BE2C (cell line): ENCODE results near the gene SRGAP1.

Source experiments
- DNase-seq: peaks from one replicate; pipeline ENCODE4 v3.0.0-alpha.2; 2020
- H3K27me3 ChIP-seq: fragments of 250-450 bp; sonication (Bioruptor Pico); 2 replicates; pipeline ENCODE4 v1.5.1; 2020; ENCODE audit warnings: mild to moderate bottlenecking
- H3K36me3 ChIP-seq: fragments of 250-450 bp; sonication (Bioruptor Pico); 2 replicates; pipeline ENCODE4 v1.5.1; 2020; ENCODE audit warnings: mild to moderate bottlenecking
- H3K4me1 ChIP-seq: fragments of 250-450 bp; sonication (Bioruptor Pico); 2 replicates; pipeline ENCODE4 v1.5.1; 2020
- H3K4me3 ChIP-seq: 2 replicates; pipeline ENCODE4 v1.5.1; 2011; ENCODE audit warnings: low read depth, low read length
- H3K9me3 ChIP-seq: fragments of 250-450 bp; sonication (Bioruptor Pico); 2 replicates; pipeline ENCODE4 v1.5.1; 2020
- TF ChIP-seq, protein P1 (sequence below): IDR thresholded peaks from 2 replicates; pipeline ENCODE4 v1.5.1; 2012; ENCODE audit warnings: mild to moderate bottlenecking, low read depth, low read length

Gene SRGAP1

DNA sequence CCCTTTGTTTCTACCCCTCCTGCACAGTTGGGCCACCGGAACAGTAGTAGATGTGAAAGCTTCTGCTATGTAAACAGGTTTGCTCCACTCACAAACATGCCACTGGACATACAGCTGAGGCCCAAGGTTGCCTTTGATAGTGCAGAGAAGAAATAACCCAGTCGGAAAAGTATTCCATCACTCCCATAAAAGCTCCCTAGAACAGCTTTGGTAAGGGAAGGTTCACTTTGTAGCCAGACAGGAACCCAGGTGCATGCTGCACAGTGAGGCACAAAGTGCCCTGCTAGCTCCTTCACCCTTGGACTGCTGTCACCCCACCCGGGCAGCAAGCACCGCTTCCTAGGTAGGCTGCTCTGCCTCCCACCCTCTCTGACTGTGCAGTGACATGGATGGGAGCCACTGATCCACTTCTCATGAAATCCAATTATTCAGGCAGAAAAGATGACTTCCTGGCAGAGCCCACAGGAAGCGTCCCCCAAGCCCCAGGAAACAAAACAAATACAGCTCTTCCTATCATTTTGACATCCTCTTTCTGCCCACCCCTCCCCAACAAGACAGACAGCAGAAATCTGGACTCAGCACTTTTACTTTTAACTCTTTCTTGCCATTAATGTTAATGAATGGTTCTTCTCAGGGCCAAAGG is 100.2 kb downstream of the SRGAP1 start:
- Histone ChIP-seq H3K27me3 (no peaks in the 10 kb centered on the region), H3K9me3 (no peaks in the 10 kb centered on the region), H3K4me3 (no peak overlapping the region), H3K36me3 (no peaks in the 10 kb centered on the region), H3K4me1 (peaks cover 19% of the 10 kb centered on the region)
- TF ChIP-seq, protein P1, sequence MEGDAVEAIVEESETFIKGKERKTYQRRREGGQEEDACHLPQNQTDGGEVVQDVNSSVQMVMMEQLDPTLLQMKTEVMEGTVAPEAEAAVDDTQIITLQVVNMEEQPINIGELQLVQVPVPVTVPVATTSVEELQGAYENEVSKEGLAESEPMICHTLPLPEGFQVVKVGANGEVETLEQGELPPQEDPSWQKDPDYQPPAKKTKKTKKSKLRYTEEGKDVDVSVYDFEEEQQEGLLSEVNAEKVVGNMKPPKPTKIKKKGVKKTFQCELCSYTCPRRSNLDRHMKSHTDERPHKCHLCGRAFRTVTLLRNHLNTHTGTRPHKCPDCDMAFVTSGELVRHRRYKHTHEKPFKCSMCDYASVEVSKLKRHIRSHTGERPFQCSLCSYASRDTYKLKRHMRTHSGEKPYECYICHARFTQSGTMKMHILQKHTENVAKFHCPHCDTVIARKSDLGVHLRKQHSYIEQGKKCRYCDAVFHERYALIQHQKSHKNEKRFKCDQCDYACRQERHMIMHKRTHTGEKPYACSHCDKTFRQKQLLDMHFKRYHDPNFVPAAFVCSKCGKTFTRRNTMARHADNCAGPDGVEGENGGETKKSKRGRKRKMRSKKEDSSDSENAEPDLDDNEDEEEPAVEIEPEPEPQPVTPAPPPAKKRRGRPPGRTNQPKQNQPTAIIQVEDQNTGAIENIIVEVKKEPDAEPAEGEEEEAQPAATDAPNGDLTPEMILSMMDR: no peak
- peak; percentile 40 for DNase-seq

DNA sequence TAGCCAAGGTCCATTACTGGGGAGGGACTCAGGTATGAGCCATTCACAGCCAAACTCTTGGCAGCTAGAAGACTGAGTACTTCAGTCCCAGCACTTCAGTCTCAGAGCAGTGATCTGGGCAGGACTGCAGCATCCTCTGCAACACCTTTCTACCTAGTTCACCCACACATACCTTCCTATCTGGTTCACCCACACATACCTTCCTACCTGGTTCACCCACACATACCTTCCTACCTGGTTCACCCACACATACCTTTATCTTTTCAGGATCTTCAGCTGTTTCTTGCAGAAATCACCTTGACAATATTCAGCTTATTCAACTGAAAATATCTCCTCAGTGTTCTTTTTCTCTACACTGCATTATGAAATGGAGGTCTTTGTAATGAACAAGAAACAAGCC is 101.3 kb downstream of the SRGAP1 start:
- Histone ChIP-seq H3K27me3 (no peaks in the 10 kb centered on the region), H3K9me3 (no peaks in the 10 kb centered on the region), H3K4me3 (no peak overlapping the region), H3K4me1 (peaks cover 19% of the 10 kb centered on the region), H3K36me3 (no peaks in the 10 kb centered on the region)
- TF ChIP-seq, protein P1: no peak
- no peak for DNase-seq

DNA sequence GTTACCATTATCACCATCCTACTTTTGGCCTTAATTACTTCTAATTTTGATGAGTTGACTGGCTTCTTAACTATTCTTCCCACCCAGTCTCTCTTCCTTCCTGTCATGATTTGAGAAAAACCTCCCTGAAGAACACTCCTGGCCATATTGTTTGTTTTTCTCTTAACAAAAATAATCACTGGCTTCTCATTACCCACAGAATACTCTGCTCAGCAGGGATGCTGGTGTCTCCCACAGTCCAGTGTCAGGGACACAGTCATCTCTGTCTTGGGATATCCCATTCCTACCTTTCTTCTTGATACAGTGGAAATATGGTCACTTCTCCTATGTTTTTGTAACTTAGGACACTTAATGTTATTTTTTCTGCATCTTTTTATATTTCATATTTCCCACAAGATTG is 103.7 kb downstream of the SRGAP1 start:
- Histone ChIP-seq H3K9me3 (no peaks in the 10 kb centered on the region), H3K4me1 (peaks cover 14% of the 10 kb centered on the region)
- TF ChIP-seq, protein P1: no peak

DNA sequence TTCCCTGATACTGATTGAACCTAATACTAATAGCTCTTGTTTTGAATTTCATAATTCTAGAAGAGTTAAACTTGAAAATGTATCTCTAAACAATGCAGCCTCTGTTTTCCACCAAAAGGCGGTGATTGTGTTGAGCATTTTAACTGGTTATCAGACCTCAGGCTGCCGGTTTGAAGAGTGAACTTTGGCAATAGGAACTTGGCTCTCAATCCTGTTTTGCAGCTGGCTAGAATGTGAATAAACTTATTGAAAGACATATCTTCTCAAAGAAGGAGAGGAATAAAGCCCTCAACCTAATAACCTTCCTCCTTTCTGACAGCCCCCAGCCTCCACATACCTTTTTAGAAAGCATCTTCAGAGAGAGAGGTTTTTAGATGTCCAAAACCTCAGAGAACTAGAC is 105.4 kb downstream of the SRGAP1 start:
- Histone ChIP-seq H3K27me3 (no peaks in the 10 kb centered on the region), H3K9me3 (no peaks in the 10 kb centered on the region), H3K4me3 (no peak overlapping the region), H3K36me3 (no peaks in the 10 kb centered on the region), H3K4me1 (peaks cover 7% of the 10 kb centered on the region)
- TF ChIP-seq, protein P1: no peak
- DNase-seq: no peak

More for the DNA sequence above, 103.7 kb downstream of the SRGAP1 start:
- DNase-seq: no peak
- no peaks in the 10 kb centered on the region for H3K36me3 ChIP-seq
- no peak overlapping the region for H3K4me3 ChIP-seq
- H3K27me3 ChIP-seq: no peaks in the 10 kb centered on the region

DNA sequence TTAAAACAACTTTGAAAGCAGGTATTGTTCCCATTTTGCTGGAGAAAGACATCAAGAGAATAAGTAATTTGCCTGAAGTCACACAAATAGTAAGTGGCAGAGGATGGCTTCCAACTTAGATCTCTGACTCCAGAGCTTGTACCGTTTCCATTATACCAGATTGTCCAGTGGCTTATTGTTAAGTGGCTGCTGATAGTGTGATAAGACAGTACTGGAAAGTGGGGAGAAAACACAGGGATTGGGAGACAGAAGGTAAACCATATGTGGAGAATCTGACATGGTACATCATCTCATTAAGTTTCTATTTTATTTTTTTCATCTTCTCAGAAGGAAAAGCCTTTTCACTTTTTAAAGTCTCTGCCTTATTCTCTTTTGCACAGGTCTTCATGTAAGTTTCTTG is 108.5 kb downstream of the SRGAP1 start:
- DNase-seq: no peak
- H3K4me3 ChIP-seq: no peak overlapping the region
- no peaks in the 10 kb centered on the region for H3K27me3 ChIP-seq
- no peaks in the 10 kb centered on the region for H3K36me3 ChIP-seq
- TF ChIP-seq, protein P1: no peak
- no peaks in the 10 kb centered on the region for H3K9me3 ChIP-seq
- peaks cover 10% of the 10 kb centered on the region for H3K4me1 ChIP-seq

DNA sequence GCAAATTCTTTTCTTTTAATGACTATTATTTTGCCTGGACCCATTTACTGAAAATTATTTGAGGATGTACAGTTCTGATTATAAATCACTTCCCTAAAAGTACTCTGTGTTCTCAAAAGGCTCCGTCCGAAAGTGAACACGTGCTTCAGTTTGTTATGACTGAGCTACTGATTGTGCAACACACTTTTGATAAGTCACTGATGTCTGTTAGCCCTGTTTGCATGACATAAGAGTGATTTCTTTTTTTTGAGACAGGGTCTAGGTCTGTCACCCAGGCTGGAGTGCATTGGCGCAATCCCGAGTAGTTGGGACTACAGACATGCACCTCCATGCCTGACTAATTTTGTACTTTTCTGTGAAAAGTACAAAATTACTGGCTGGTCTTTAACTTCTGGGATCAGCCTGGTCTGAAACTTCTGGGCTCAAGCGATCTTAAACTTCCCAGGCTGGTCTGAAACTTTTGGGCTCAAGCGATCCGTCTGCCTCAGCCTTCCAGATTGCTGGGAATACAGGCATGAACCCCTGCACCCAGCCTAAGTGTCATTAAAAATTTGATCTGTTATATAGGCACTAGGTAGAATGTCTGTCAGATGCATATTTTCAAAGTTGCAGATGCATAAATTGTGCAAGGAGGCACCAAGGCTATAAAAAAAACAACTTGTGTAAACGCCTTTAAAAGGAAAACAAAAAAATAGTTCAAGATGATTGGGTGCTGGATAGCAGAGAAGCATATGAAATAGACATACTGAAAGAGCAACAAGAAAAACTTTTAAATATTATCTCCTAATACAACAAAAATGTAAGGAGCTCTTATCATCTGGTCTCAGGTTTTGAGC is 111.5 kb downstream of the SRGAP1 start:
- H3K27me3 ChIP-seq: no peaks in the 10 kb centered on the region
- no peaks in the 10 kb centered on the region for H3K36me3 ChIP-seq
- TF ChIP-seq, protein P1: no peak
- no peak for DNase-seq
- H3K4me3 ChIP-seq: no peak overlapping the region
- peaks cover 29% of the 10 kb centered on the region for H3K4me1 ChIP-seq
- H3K9me3 ChIP-seq: no peaks in the 10 kb centered on the region
